ENCODE measurements around the gene TH. TPM values are rescaled to one million over a fixed set of nuclear protein-coding genes. Genes with fewer than 3 reads are reported as not detected.

TH gene
- total RNA-seq, 2 experiments from 2014 or later = not detected

- DNase-seq = peak; percentile 17
- Mint-ChIP-seq H3K27ac (peak overlapping the region; percentile 92), H3K4me1 (ENCODE audit: low read depth) (peaks cover 16% of the 10 kb centered on the region), H3K4me3 (peak overlapping the region; percentile 64), H3K27me3 (ENCODE audit: low read depth) (peaks cover 1% of the 10 kb centered on the region), H3K9me3 (ENCODE audit: insufficient read depth) (no peaks in the 10 kb centered on the region), H3K36me3 (ENCODE audit: low read depth) (no peaks in the 10 kb centered on the region)
- no peak for ATAC-seq
- POLR2A ChIA-PET = no interaction called here
- CTCF ChIA-PET = interaction anchor here (1.0 kb wide), 1 partner anchor 16 kb away, joined by 3 read pairs; no protein-coding TSS in a partner anchor
These were observed 42.4 kb upstream of the TH start for GRCh38 chr11:2213890-2214526.

- peak; percentile 75 for ATAC-seq
- Mint-ChIP-seq H3K4me3 (peak overlapping the region; percentile 64), H3K27me3 (ENCODE audit: low read depth) (no peaks in the 10 kb centered on the region)
These were observed 41.8 kb upstream of the TH start for GRCh38 chr11:2213384-2213842.

GRCh38 chr11:2212411-2213251, 41.0 kb upstream of the TH start:
- ChIA-PET CTCF (no interaction called here), POLR2A (no interaction called here)
- H3K36me3 Mint-ChIP-seq (ENCODE audit: low read depth) = no peaks in the 10 kb centered on the region
- H3K27ac Mint-ChIP-seq = no peak overlapping the region
- peaks cover 16% of the 10 kb centered on the region for H3K4me1 Mint-ChIP-seq (ENCODE audit: low read depth)
- peak; percentile 17 for DNase-seq
- no peaks in the 10 kb centered on the region for H3K27me3 Mint-ChIP-seq (ENCODE audit: low read depth)
- no peaks in the 10 kb centered on the region for H3K9me3 Mint-ChIP-seq (ENCODE audit: insufficient read depth)
- ATAC-seq = no peak
- no peak overlapping the region for H3K4me3 Mint-ChIP-seq

More at GRCh38 chr11:2213384-2213842, 41.8 kb upstream of the TH start:
- Mint-ChIP-seq H3K27ac (peak overlapping the region; percentile 92), H3K36me3 (ENCODE audit: low read depth) (no peaks in the 10 kb centered on the region), H3K4me1 (ENCODE audit: low read depth) (peaks cover 16% of the 10 kb centered on the region), H3K9me3 (ENCODE audit: insufficient read depth) (no peaks in the 10 kb centered on the region)
- ChIA-PET CTCF (interaction anchor here (1.0 kb wide), 1 partner anchor 15 kb away, joined by 3 read pairs; no protein-coding TSS in a partner anchor), POLR2A (no interaction called here)
- DNase-seq = peak; percentile 74

GRCh38 chr11:2211113-2211971, 39.7 kb upstream of the TH start:
- ChIA-PET CTCF (no interaction called here), POLR2A (no interaction called here)
- ATAC-seq (no peak), DNase-seq (peak; percentile 11)
- Mint-ChIP-seq H3K27me3 (ENCODE audit: low read depth) (no peaks in the 10 kb centered on the region), H3K27ac (no peak overlapping the region), H3K4me3 (no peak overlapping the region), H3K4me1 (ENCODE audit: low read depth) (peaks cover 16% of the 10 kb centered on the region), H3K9me3 (ENCODE audit: insufficient read depth) (no peaks in the 10 kb centered on the region), H3K36me3 (ENCODE audit: low read depth) (no peaks in the 10 kb centered on the region)

GRCh38 chr11:2210366-2211112, 38.9 kb upstream of the TH start:
- DNase-seq (peak; percentile 17), ATAC-seq (no peak)
- Mint-ChIP-seq H3K36me3 (ENCODE audit: low read depth) (no peaks in the 10 kb centered on the region), H3K27ac (no peak overlapping the region), H3K4me3 (no peak overlapping the region), H3K4me1 (ENCODE audit: low read depth) (peaks cover 16% of the 10 kb centered on the region), H3K9me3 (ENCODE audit: insufficient read depth) (no peaks in the 10 kb centered on the region), H3K27me3 (ENCODE audit: low read depth) (no peaks in the 10 kb centered on the region)
- ChIA-PET CTCF (interaction anchor here (0.6 kb wide), 1 partner anchor 209 kb away, joined by 3 read pairs; no protein-coding TSS in a partner anchor), POLR2A (interaction anchor here (0.7 kb wide), 1 partner anchor 91 kb away, joined by 7 read pairs; the partner anchor contains the start of genes C11orf21 and TSPAN32)

- ChIA-PET POLR2A (interaction anchor here (0.7 kb wide), 1 partner anchor 92 kb away, joined by 7 read pairs; the partner anchor contains the start of genes C11orf21 and TSPAN32), CTCF (no interaction called here)
- Mint-ChIP-seq H3K36me3 (ENCODE audit: low read depth) (no peaks in the 10 kb centered on the region), H3K27me3 (ENCODE audit: low read depth) (no peaks in the 10 kb centered on the region), H3K4me1 (ENCODE audit: low read depth) (peaks cover 16% of the 10 kb centered on the region), H3K9me3 (ENCODE audit: insufficient read depth) (no peaks in the 10 kb centered on the region), H3K4me3 (no peak overlapping the region), H3K27ac (no peak overlapping the region)
- ATAC-seq (no peak), DNase-seq (no peak)
These were observed 38.3 kb upstream of the TH start for GRCh38 chr11:2209900-2210321.

GRCh38 chr11:2209370-2209801, 37.8 kb upstream of the TH start:
- Mint-ChIP-seq H3K27ac (no peak overlapping the region), H3K4me3 (no peak overlapping the region), H3K9me3 (ENCODE audit: insufficient read depth) (no peaks in the 10 kb centered on the region), H3K4me1 (ENCODE audit: low read depth) (peaks cover 15% of the 10 kb centered on the region), H3K27me3 (ENCODE audit: low read depth) (no peaks in the 10 kb centered on the region), H3K36me3 (ENCODE audit: low read depth) (no peaks in the 10 kb centered on the region)
- ChIA-PET POLR2A (interaction anchor here (0.7 kb wide), 1 partner anchor 93 kb away, joined by 7 read pairs; the partner anchor contains the start of genes C11orf21 and TSPAN32), CTCF (interaction anchor here (0.9 kb wide), 1 partner anchor 90 kb away, joined by 3 read pairs; no protein-coding TSS in a partner anchor)
- ATAC-seq (no peak), DNase-seq (peak; percentile 13)

GRCh38 chr11:2208691-2209369, 37.2 kb upstream of the TH start:
- no peak overlapping the region for H3K4me3 Mint-ChIP-seq
- H3K9me3 Mint-ChIP-seq (ENCODE audit: insufficient read depth) = no peaks in the 10 kb centered on the region
- no peak overlapping the region for H3K27ac Mint-ChIP-seq
- no peaks in the 10 kb centered on the region for H3K27me3 Mint-ChIP-seq (ENCODE audit: low read depth)
- CTCF ChIA-PET = interaction anchor here (0.8 to 0.9 kb wide), 2 partner anchors 14 to 90 kb away, joined by 3 read pairs; no protein-coding TSS in a partner anchor
- POLR2A ChIA-PET = no interaction called here
- H3K4me1 Mint-ChIP-seq (ENCODE audit: low read depth) = peaks cover 9% of the 10 kb centered on the region
- ATAC-seq (no peak), DNase-seq (peak; percentile 9)
- H3K36me3 Mint-ChIP-seq (ENCODE audit: low read depth) = no peaks in the 10 kb centered on the region

- Mint-ChIP-seq H3K36me3 (ENCODE audit: low read depth) (no peaks in the 10 kb centered on the region), H3K9me3 (ENCODE audit: insufficient read depth) (no peaks in the 10 kb centered on the region), H3K27me3 (ENCODE audit: low read depth) (no peaks in the 10 kb centered on the region), H3K4me3 (no peak overlapping the region), H3K27ac (no peak overlapping the region), H3K4me1 (ENCODE audit: low read depth) (peaks cover 2% of the 10 kb centered on the region)
- CTCF ChIA-PET = interaction anchor here (0.8 kb wide), 1 partner anchor 13 kb away, joined by 3 read pairs; no protein-coding TSS in a partner anchor
- DNase-seq (peak; percentile 15), ATAC-seq (no peak)
- POLR2A ChIA-PET = no interaction called here
These were observed 36.4 kb upstream of the TH start for GRCh38 chr11:2207773-2208621.

- Mint-ChIP-seq H3K9me3 (ENCODE audit: insufficient read depth) (no peaks in the 10 kb centered on the region), H3K4me1 (ENCODE audit: low read depth) (no peaks in the 10 kb centered on the region), H3K4me3 (no peak overlapping the region), H3K27me3 (ENCODE audit: low read depth) (no peaks in the 10 kb centered on the region), H3K27ac (no peak overlapping the region), H3K36me3 (ENCODE audit: low read depth) (no peaks in the 10 kb centered on the region)
- ChIA-PET CTCF (no interaction called here), POLR2A (no interaction called here)
- DNase-seq = no peak
- no peak for ATAC-seq
These were observed 35.6 kb upstream of the TH start for GRCh38 chr11:2207212-2207611.

All from activated CD8-positive, alpha-beta T cell treated with anti-CD3 and anti-CD28 coated beads, Interleukin-2, amount 10 ng/mL, durations not matched to agents 7 days and 5 days (primary cell).